Activated effector memory CD4-positive, alpha-beta T cell treated with Interleukin-2 at 50 U/mL for 16 hours (primary cell): Measurements from ENCODE around the gene RNF144A.

Experiments used
- DNase-seq: peaks from one replicate; pipeline ENCODE4 v3.0.0-alpha.2; 2020

RNF144A gene

GRCh38 chr2:7011356-7012083 lies 94.3 kb downstream of the RNF144A start:
- DNase-seq, result no peak

DNA sequence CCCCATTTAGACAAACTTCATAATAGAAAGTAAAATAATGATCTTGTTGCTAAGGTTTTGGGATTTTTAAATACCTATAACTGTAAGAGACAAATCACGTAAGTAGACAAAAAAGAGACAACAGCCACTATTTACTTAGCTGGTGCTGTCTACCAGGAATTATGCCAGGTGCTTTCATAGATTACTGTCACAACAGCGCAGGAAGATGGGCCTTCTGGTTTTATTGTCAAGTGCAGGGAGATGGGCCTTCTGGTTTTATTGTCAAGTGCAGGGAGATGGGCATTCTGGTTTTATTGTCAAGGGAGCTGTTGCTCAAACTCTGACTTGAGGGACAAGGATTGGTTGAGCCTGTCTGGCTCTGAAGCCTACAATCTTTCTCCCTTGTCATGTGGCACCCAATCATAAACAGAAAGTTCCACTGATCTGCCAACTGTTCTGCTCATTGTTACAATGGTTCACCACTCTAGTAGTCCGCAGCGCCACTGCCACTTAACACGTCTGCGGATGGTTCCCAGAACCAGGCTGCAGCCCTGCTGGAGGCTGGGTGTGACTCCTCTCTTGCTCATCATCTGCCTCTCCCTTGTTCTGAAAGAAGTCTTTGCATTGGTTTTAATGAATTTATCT lies 95.0 kb downstream of the RNF144A start:
- DNase-seq, result no peak

- DNase-seq, result no peak
Measured at GRCh38 chr2:7013471-7014160, 96.4 kb downstream of the RNF144A start.

GRCh38 chr2:7014174-7014640 lies 97.0 kb downstream of the RNF144A start:
- no peak for DNase-seq

DNA sequence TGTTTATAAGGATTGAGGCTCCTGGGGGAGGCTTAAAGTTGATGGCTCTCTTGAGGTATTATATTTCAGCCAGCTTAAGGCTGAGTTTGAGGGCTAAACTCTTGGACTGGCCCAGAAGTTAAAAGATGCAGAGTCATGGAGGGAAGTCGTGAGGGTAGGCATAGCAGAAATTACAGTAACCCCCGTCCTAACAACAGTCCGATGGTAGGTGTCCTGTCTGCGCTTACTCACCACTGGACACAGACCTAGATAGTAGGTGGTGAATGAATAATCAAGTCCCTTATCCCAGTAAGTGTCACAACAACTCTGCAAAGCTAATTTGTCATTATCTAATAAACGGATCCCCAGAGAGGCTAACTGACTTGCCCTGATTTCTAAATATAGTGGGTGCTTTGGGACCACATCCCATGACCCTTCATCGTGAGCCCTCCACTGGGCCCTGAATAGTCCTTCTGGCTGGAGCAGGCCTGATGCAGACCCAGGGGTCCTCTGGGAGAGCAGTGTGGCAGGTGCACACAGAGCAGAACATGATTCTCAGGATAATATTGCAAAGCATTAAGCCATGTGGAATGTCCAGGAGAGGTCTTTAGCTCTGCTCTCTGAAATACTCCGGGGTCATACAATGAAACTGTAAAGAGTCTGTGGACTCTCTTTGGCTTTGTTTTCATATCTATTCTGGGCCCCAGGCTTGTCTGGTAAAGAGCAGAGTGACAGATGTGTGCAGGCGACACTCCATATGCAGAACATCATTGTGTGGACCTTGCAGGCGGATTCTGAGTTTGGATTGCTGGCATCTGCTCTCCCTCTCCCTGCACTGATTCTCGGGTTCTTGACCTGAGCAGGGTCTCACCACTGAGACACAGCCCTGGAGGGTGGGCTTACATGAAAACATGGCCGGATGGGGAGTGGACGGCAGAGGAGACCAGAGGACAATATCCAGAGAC lies 98.1 kb downstream of the RNF144A start:
- DNase-seq, result no peak

DNA sequence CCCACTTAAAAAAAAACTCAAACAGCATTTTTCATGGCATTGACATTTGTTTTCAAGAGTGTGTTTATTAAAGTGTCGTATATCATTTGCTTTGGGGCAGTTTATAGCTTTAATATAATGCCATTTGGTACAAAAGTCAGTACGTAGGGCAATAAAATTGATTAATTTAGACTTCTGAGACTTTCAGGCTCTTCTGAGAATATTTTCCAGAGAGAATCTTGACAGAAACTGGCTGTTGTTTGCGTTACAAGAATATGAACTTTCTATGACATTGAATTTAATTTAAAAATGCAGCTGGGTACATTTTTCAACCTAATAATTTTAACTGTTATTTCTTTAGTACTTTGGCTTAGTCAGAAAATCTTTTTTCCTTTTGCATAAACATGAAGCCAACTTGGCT lies 98.9 kb downstream of the RNF144A start:
- no peak for DNase-seq

DNA sequence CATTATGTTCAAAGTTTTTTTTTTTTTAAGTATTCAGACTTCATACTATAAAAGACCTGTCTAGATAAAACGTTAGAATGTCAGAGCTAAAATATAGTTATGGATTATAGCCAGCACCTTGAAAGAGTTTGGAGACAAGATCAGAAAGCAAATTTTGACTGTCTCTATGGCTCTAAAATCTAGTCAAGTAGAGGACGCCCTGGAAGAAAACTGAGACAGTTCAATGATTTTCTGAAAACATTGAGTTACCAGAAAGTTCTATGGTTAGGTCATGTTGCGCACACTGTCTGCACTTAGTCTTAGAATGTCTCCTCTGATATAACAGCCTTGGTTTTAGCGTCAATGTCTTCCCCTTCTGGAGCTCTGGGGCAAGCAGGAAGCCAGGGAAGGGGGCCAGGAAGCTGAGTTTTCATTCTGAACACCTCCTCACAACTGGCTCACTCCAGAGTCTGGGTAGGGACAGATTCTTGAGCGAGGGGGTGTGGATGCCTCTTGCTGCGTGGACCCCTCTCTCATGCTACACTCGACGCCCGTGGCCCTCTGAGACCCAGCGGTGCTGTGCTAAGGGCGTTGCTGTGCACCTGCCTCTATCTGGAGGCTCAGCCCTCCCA lies 99.5 kb downstream of the RNF144A start:
- no peak for DNase-seq

DNA sequence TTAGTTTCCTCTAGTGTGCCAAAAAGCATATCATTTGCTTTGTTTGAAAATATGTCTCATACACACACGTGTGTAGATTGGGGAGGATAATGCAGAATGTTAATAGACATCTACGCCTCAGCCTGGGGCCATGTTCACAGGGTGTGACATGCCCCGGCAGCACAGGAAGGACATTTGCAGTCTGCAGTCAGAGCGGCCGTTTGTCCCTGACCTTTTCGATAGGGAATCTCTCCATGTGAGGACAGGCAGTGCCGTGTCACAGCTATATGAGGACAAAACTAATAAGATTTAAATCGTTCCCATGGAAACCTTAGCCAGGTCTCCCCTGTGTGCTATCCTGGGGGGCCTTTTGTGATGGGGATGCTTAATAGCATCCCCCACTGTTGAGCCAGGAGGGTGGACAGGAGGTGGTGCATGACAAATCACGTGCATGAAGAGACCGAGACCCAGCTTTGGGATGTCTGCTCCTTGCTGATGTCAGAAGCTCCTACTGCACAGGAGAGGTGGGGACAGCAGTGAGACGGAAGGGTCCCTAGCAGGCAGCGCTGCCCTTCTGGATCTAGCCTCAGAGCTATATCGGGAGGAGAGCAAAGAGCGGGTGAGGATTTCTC lies 100.6 kb downstream of the RNF144A start:
- no peak for DNase-seq

DNA sequence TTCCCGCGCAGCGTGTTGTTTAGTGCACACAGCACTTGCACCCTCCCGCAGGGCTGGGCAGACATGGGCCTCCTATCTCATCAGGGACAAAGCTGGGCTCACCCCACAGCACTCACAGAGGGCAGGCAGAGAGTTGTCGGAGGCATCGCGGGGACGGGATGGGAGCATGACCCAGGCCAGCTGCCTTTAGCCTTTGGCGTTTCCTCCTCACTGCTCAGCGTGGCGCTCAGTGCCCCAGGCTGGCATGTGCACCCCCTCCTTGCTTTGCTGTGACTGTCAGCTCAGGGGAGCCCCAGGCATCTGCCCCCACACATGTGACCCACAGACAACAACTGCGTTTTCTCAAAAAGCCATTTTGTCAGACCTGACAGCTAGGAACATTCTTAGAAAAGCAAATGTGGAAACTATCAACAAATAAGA lies 101.1 kb downstream of the RNF144A start:
- no peak for DNase-seq

- no peak for DNase-seq
Measured at GRCh38 chr2:7018767-7019166, 101.6 kb downstream of the RNF144A start.

- no peak for DNase-seq
Measured at GRCh38 chr2:7019191-7019590, 102.0 kb downstream of the RNF144A start.

- no peak for DNase-seq
Measured at GRCh38 chr2:7020059-7020458, 102.8 kb downstream of the RNF144A start.

DNA sequence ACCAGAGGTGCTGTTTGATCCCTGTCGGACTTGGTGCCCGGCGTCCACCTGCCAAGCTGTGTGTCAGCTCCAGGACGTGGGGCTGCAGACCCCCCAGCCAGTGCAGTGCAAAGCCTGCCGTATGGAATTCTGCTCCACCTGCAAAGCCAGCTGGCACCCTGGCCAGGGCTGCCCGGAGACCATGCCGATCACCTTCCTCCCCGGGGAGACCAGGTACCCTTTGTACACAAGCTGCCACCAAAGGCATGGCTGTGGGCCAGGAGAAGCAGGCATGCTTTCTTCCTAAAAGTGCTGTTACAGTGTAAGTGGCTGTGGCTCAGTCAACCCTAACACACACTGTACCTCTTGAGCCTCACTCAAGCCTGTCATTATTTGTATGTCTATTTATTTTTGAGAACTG lies 103.3 kb downstream of the RNF144A start:
- DNase-seq, result no peak

DNA sequence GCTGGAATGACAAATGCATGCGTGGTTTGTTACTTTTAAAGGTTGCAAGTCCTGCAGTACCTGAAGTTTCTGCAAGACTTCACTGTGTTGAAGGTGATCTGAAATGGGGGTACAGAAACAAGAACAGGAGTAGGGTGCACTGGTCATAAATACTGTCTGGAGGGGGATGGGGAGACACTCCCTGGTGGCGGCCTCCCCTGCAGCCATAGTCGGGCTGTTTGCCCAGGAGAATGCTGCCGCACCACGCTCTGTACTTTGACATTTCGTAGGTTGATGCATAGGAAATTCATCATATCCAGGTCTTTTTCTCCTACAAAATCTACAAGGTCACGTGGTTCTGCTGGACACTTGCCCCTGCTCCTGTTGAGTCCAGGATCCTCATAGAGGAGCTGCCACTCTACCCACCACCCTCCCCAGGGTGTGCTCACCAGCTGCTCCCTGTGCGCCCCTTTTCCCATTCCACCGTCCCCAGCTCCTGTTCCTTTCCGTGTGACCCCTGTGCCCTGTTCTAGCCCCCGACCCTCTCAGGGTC lies 103.8 kb downstream of the RNF144A start:
- DNase-seq, result no peak

DNA sequence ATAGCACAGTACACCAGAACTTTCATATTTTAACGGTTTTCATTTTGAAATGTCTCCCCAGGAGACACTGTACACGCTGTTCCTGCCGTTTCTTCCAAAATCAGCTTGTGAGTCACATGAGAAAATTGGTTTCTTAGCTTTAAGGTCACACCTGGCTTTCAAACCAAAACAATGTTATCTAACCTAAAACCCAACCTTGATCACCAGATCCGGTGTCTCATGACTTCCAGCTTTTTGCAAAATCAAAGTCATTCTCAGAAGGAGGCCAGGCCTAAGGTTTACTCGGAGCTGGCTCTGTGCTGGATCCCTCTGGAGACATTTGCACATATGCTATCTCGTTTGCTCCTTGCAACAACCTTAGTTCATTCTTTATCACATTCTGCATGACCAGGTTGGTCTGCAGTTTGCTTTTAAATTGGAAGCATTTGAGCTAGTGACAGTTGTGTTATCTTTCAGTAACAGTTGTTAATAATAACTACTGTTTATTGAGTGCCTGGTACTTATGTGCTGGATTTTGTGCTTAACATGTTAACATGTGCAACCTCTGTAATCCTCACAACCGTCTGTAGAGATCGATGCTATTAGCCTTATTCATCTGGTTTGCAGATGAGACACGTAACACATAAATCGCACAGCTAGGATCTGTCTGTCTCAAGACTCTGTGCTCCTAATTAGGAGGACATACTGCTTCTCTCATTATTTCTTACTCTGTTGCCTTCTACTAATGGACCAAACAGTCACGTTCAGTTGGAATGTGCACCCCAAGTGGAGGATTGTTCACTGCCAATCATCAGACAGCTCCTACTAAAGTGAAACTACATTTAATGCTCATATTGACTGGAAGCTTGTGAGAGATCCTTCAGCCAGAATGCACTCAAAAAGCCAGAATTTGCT lies 105.5 kb downstream of the RNF144A start:
- DNase-seq, result no peak

DNA sequence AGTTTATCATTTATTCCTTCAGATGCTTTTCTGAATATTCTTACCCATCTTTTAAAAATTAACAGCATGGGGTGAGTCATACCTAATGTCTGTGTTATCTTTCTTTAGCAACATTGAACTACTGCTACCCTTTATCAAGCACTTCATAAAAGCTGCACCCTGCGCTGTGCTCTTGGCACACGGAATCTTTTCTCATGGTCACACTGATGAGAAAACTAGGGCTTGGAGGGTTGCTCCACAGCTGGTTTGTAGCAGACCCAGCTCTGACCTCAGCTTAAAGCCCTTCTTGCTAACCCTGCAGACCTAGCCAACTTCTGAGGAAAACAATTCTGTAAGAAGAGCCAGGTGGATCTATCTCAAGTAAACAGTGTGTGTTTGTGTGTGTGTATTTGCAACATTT lies 106.3 kb downstream of the RNF144A start:
- no peak for DNase-seq

GRCh38 chr2:7024261-7024660 lies 107.0 kb downstream of the RNF144A start:
- no peak for DNase-seq

GRCh38 chr2:7025082-7025481 lies 107.9 kb downstream of the RNF144A start:
- DNase-seq, result no peak

GRCh38 chr2:7026742-7027141 lies 109.5 kb downstream of the RNF144A start:
- no peak for DNase-seq

- no peak for DNase-seq
Measured at GRCh38 chr2:7027411-7027810, 110.2 kb downstream of the RNF144A start.
